GM18517 (cell line): ENCODE measurements around the gene SHCBP1L.

ENCODE experiments used
- ATAC-seq: cut with Tn5 transposase; IDR thresholded peaks from one replicate; pipeline ENCODE4 v1.9.1; 2021; ENCODE audit warnings: mild to moderate bottlenecking, moderate library complexity; ENCODE audit not compliant: unreplicated experiment

The SHCBP1L gene

DNA sequence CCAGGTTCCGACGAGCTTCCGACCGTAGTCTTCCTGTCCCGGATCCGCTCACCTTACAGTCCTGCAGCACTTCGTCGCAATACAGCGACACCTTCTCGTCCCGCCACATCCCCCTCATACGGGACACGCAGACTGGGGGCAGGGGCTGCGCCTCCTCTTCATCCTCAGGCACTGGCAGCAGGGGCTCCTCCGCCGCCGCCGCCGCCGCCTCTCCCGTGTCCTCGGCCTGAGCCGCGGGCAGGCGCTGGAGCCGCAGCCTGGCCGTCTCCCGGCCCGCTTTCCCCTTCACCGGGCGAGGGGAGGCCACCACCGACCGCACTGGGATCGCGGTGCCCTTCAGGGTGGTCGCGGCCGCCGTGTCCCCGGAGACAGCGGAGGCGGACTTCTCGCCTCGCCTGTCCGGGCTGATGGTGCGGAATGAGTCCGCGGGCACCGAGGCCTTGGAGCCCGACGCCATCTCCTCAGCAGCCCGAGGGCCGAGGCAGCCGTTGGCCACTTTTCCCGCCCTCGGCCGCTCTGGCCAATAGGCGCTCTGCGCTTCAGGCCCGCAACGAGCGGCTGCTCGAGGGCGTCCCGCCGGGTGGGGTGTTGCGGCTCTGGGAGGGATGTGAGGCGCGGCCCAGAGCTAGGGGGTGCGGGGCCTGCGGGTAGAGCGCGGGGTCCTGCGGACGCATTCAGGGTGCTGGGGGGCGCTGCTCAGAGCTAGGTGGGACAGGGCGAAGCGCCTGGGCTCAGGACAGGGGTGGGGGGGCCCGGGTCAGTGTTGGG is at the start of gene SHCBP1L:
TSS of gene SHCBP1L (minus strand) at position 490 of the 768 bp plus-strand sequence. CDS start at position 457, 33 bp downstream.
- no peak for ATAC-seq

DNA sequence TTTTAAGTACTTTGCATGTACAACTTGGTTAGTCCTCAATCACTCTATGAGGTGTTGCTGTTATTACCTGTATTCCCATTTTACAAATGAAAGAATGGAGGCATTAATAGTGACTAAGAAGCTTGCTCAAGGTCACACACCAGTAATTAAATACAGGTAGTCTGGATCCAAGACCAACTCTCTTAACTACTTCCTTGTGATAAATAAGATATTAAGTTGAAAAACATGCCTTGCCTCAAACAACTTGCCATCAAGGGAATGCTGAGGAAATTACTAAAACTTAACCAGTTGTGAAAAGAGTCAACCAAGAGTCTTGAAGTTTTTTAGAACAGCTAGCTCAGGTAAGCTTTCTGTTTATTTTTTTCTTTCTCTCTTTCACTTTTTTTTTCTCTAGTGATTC is 49.3 kb upstream of the SHCBP1L start:
- no peak for ATAC-seq

DNA sequence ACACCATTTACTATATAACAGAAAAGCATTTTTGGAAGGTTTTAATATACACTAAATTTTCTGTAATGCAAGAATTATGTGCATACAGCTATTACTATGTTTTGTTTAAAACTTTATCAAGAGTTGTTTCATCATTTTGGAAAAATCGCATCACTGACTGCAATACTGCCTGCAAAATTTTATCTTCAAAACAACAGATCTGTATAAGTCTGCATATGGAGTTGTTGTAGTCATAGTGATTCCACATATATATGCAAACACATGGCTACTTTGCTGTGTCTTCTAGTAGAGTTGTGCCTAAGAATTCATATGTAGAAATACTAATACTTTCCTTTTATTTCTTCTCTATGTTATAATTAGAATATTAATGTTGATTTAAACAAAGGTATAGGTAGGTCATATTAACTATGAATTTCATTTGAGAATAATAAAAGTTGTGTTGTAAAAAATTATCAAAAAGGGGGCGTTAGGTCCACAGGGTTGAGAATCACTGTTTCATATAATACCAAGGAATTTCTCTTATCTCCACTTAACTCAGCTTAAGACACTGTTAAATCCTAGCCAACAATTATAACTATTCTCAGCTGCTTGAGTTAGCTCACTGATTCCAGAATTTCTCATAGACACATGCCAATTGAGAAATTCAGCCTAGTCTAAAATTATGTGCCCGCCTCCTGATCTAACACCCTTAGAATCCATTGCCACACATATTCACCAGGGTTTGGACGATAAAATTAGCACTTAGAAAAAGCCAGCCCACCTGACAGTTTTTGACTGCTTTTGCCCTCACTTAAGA is 47.4 kb upstream of the SHCBP1L start:
- ATAC-seq: no peak

DNA sequence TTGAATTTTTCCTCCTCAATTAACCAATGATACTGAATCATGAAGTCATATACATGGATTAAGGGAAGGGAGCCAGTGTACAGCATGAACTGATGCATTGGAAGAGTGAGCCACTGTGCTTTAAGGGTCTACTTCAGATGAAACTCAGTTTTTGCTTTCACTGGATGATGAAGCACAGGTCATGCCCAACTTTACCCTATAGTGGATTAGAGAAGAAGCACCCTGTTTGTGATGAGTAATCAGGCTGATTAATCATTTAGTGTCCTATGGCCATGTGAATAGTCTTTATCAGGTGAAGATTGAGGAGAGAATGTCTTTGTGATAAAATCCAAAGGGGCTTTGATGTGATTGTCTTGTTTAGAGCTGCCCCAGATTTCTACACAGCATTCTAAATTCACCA is 45.5 kb upstream of the SHCBP1L start:
- no peak for ATAC-seq

DNA sequence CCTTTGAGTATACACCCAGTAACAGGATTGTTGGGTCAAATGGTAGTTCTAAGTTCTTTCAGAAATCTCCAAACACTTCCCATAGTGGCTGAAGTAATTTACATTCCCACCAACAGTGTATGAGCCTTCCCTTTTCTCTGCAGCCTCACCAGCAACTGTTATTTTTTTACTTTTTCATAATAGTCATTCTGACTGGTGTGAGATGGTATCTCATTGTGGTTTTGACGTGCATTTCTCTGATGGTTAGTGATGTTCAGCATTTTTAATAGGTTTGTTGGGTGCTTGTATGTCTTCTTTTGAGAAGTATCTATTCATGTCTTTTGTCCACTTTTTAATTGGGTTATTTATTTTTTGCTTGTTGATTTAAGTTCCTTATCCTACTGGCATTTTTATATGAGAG is 43.9 kb upstream of the SHCBP1L start:
- ATAC-seq: no peak

DNA sequence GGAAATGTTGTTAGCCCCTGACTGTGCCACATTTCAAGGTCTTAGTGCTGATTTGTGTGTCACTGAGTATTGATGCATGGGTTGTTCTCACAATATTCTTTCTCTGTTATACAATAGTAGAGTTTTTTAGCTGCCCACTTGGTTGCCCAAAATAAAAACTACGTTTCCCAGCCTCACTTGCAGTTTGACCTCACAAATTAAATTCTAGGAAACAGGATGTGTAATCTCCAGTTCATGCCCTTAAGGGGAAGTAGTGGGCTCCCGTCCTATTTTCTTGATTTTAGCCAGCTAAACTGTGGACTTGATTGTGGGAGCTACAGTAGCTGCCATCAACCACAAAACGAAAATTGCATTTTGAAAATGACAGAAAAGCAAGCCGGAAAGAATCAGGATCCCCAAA is 42.9 kb upstream of the SHCBP1L start:
- ATAC-seq: no peak

DNA sequence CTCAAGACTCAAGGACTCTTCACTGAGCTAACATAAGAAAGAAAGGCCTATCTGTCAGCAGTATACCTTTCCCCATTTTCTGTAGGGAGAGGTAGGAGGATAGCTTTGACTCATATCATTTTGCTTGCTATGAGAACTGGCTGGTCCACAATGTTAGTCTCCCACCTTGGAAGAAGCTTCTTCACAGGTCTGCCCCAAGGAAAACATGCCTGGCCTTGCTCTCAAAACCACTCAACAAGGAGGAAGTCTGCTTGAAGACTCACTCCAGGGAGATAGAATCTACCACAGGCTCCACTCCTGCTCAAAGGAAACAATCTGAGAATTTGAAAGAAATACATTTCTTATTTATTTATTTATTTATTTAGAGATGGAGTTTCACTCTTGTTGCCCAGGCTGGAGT is 40.8 kb upstream of the SHCBP1L start:
- ATAC-seq: no peak

DNA sequence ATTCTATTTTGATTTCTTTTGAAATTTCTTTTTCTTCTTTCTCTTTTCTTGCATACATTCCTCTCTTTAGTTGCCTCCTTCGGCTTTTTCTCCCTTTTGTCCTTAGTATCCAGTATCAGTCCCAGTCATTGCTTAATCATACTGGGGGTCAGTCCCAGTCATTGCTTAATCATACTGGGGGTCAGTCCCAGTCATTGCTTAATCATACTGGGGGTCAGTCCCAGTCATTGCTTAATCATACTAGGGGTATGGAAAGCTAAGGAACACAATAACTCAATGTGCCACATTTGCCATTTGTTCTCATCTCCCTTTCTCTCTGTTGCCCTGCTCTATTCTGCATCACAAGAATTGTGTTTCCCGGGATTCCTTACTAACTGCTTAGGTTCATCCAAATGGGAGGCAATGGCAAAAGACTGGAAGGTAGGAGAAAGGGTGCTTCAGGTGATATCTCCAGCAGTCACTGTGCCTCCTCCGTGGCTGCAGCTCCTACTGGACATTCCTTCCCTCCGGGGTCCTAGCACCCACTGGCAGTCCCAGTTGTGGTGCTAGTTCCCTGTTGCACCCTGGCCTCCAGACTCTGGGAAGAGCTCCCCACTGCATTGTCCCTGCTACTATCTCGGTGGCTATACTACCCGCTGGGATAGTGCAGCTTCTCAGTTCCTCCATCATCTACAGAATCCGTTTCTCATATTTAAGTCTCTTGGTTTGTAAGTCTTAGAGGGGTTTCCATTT is 37.6 kb upstream of the SHCBP1L start:
- ATAC-seq: no peak

DNA sequence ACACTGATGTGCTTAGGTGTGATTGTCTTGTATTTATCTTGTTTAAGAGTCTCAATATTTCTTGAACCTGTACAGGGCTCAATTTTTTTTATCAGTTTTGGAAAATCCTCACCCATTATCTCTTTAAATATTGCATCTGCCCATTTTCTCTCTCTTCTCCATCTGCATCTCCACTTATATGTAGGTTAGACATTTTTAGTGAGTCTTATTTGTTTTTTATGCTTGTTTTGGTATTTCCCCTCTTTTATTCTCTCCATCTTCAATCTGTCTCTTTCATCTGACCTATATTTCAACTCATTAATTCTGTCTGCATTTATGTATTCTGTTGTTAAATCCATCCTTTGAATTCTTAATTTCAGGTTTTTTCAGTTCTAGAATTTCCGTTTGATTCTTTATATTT is 32.9 kb upstream of the SHCBP1L start:
- no peak for ATAC-seq

DNA sequence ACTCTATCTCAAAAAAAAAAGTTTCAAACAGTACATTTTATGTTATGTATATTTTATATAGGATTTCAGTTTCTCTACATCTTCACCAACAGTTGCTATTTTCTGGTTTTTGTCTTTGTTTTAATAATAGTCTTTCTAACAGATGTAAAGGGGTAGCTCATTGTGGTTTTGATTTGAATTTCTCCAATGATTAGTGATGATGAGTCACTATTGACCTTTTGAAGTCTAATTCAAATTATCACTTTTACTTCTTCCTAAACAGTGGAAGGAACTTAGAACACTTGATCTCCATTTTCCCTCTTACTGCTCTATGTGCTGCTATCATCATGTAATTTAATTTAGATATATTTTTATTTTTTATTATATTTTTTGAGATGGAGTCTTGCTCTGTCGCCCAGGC is 31.7 kb upstream of the SHCBP1L start:
- no peak for ATAC-seq

DNA sequence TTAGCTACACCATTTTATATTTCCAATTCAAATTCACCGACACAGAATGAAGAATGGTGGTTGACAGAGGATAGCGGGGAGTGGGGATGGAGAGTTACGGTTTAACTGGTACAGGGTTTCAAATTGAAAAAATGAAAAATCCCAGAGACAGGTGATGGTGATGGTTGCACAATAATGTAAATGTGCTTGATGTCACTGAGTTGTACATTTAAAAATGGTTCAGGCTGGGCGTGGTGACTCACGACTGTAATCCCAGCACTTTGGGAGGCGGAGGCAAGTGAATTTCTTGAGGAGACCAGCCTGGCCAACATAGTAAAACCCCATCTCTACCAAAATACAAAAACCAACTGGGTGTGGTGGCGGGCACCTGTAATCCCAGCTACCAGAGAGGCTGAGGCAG is 31.2 kb upstream of the SHCBP1L start:
- ATAC-seq: no peak

DNA sequence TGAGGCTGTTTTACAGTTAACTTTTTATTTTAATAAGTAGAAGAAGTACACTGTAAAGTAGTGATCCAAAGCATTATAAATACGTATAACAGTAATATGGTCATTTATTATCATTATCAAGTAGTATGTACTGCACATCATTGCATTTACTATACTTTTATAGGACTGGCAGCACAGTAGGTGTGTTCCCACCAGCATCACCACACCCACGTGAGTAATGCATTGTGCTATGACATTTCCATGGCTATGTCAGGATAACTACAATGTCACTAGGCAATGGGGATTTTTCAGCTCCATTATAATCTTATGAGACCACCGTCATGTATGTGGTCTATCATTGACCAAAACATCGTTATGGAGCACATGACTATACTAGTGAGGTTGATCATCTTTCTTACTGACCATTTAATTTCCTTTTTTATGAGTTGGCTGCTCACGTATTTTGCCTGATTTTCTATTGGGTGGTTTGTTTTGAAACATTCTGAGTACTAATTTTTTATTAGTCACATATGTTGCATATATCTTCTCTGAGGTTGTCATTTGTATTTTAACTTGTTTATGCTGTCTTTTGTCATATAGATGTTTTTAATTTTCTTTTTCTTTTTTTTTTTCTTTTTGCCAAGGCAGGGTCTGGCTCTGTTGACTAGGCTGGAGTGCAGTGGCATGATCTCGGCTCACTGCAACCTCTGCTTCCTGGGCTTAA is 25.3 kb upstream of the SHCBP1L start:
- no peak for ATAC-seq

DNA sequence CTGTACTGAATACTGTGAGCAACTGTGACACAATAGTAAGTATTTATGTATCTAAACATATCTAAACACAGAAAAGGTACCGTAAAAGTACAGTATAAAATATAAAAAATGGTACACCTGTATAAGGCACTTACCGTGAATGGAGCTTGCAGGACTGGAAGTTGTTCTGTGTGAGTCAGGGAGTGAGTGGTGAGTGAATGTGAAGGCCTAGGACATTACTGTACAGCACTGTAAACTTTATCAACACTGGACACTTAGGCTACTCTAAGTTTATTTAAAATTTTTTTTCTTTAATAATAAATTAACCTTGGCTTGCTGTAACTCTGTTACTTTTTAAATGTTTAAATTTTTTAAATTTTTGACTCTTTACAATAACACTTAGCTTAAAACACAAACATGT is 24.5 kb upstream of the SHCBP1L start:
- no peak for ATAC-seq

DNA sequence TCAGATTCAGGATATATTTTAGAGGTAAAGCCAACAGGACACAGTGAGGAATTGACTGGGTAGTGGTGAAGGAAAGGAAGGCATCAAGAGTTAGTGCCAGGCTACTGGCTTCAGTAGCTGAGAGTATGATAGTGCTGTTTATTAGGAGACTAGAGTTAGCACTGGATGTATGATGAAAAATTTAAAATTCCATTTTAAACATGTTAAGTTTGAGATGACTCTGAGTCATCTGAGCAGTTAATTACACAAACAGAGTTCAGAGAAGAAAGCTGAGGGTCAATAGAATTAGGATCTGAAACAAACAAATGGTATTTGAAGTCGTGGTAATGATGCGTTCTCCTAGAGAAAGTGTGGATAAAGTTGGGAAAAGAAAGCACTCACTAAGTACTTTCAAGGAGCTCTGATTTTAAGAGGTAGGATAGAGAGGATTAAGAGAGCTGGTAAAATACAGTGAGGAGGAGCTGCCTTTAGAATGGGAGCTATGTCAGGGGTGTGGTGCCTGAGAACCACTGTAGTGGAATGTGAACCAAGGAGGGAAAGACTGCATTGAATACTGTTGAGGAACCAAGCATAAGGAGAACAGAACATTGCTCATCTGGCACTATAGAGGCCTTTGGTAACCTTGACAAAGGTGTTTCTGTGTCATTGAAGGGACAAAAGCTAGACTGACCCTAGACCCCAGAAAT is 21.7 kb upstream of the SHCBP1L start:
- no peak for ATAC-seq

DNA sequence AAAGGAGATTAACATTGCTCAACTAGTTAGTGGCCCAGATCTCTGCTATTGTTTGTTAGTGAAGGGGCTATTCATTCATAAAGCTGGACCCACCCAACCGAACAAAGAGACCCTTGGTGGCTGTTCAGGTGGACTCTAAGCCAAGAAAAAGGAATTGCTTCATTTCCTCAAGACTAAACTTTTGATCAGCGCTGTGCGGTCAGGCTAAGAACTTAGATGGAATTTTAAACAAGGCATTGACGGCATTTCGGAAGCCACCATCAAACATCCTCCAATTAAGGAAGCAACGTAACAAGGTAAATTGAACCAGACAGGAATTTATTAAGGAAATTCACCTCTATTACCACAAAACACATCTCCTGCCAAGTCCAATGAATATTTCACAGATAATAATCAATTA is 19.9 kb upstream of the SHCBP1L start:
- no peak for ATAC-seq

DNA sequence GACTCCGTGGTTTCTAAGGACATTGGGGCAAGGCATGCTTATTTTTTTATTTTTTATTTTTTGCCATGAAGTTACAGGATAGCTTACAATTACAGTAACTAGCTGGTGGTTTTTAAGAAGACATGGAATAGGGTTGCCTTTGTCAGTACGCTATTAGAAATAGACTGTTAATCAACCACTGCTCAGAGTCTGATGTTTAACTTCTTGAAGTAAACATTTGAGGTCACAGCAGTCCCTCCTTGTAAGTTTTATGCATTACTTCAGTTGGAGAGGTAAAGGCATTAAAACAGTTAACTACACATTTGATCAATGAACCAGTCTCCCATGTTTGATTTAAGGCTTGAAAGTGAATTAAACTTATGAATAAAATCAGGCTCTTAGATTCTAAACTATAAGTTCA is 19.3 kb upstream of the SHCBP1L start:
- no peak for ATAC-seq

DNA sequence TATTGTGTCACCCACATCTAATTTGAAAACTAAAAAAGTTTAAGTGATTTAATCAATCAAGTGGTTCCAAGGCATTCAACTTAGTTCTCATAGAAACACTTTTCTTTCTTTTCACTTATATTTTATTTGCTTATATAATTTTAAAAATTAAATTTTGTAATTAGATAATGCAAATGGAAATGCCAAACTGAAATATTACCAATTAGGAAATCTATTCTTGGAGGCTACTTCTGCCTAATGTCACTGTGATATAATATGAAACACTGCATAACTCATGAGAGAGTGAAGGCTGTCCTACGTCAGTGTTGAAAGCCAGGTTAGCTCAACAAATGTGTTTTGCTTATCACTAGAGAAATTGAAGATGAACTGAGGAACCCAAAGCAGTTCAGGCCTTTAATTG is 18.3 kb upstream of the SHCBP1L start:
- ATAC-seq: no peak

DNA sequence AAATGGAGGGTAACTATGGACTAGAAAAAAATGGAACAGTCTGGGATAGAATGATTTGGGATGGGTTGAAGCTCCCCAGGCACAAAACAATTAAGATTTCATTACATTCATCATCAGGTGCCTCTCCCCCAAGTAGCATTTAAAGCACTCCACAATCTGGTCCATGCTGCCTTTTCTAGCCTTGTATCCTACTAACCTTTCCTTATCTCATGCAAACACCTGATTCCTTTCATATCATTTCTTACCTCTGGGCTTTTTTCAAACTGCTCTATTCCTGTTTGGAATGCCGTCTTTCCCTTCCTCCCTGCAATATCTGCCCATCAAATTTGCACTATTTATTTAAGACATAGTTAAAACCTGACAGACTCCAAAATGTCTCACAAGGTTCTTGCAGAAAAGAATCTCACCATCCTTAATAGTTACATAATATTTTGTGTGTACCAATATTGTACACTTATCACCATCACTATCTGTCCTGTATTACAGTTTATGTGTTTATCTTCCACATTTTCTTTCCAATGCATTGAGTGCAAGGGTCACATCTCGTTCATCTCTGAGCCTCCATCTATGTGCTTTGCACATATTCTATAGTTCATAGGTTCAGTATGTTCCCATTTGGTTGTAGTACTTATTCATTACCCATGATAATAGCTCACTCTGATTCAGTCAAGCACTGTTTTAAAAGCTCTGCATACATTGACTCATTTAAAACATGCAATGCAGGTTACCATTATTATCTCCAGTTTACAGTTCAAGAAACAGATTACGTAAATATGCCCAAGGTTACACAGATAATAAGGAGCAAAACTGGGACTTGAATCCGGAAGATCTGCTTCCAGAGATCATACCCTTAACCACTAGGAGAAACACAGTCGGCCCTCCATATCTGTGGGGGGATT is 16.1 kb upstream of the SHCBP1L start:
- ATAC-seq: no peak

DNA sequence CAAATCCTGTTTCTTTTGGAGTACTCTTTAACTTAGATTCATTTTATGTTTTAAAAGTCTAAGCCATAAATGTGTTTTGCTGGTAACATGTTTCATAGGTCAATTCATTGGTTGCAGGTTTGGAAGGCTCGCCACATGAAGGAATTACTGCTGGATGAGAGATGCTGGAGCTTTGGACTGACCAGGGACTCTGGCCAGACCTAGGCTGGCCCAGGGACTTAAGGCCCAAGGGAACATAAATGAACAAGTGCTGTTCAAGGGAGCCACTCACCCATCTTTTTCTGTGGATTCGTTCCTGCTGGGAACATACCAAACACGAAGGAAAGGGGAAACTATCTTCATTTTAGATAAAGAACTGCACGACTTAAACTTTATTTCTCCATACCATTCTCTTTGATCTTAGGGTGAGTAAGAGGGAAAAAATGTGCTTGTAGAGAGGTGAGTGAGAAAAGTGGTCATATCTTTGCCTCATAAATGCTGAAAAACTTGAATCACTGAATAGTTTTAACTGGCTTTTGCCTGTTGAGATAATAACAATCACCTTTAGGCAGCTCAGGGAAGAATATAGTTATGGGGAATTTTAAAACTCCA is 15.3 kb upstream of the SHCBP1L start:
- no peak for ATAC-seq
